Measurements from ENCODE around the gene LBP.

LBP gene

DNA sequence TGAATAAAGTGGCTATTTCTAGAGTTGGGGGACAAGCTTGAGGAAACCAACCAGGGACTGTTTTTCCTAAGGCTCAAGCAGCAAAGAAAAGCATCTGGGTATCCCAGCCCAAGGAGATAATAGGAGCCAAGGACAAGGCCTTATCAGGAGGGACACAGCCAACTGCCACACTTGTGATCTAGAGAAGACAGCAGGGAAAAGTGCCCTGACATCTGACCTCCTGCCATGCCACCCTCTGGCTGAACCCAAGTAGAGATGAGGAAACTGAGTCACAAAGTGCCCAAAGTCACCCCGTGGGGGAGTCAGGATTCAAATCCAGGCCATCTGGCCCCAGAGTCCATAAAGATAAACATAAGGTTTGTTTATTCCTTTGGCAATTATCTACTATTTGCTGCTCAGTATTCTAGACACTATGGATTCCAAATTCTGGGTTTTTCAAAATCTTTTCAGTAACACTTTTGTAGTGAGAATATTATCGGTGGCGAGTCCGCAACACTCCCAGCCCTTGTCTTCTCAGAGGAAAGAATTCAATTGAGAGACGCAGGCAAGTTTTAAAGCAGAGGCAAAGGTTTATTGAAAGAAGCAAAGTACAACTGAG is 3.5 kb upstream of the LBP start:
- no peak for ATAC-seq

GRCh38 chr20:38343311-38344106 is 2.8 kb upstream of the LBP start:
- no peak for ATAC-seq
- TF ChIP-seq TSHZ2 (CRISPR knock-in tag; IDR thresholded peaks at IDR 0.05) (no peak), GLIS3 (CRISPR knock-in tag; IDR thresholded peaks at IDR 0.05) (no peak), CREB5 (CRISPR knock-in tag; IDR thresholded peaks at IDR 0.05; ENCODE audit: low read depth) (no peak), SNAI2 (CRISPR knock-in tag; IDR thresholded peaks at IDR 0.05) (no peak), ISL1 (CRISPR knock-in tag; IDR thresholded peaks at IDR 0.05) (no peak), ZNF70 (CRISPR knock-in tag; IDR thresholded peaks at IDR 0.05) (no peak), ZFP3 (CRISPR knock-in tag; IDR thresholded peaks at IDR 0.05) (no peak), TCF4 (CRISPR knock-in tag; IDR thresholded peaks at IDR 0.05; ENCODE audit: borderline replicate concordance) (no peak), BACH2 (CRISPR knock-in tag; IDR thresholded peaks at IDR 0.05; ENCODE audit: borderline replicate concordance) (no peak), CSDC2 (CRISPR knock-in tag; IDR thresholded peaks at IDR 0.05) (no peak), ZFP30 (CRISPR knock-in tag; IDR thresholded peaks at IDR 0.05) (no peak), ESRRG (CRISPR knock-in tag; IDR thresholded peaks at IDR 0.05) (no peak), OSR1 (CRISPR knock-in tag; IDR thresholded peaks at IDR 0.05) (no peak), ARNTL (CRISPR knock-in tag; IDR thresholded peaks at IDR 0.05; ENCODE audit: borderline replicate concordance, low read depth) (no peak), ZC3H10 (CRISPR knock-in tag; IDR thresholded peaks at IDR 0.05) (no peak), PPARA (CRISPR knock-in tag; IDR thresholded peaks at IDR 0.05; ENCODE audit: borderline replicate concordance) (no peak), ZNF8 (CRISPR knock-in tag; IDR thresholded peaks at IDR 0.05) (no peak)
- TF ChIP-seq, protein P1, sequence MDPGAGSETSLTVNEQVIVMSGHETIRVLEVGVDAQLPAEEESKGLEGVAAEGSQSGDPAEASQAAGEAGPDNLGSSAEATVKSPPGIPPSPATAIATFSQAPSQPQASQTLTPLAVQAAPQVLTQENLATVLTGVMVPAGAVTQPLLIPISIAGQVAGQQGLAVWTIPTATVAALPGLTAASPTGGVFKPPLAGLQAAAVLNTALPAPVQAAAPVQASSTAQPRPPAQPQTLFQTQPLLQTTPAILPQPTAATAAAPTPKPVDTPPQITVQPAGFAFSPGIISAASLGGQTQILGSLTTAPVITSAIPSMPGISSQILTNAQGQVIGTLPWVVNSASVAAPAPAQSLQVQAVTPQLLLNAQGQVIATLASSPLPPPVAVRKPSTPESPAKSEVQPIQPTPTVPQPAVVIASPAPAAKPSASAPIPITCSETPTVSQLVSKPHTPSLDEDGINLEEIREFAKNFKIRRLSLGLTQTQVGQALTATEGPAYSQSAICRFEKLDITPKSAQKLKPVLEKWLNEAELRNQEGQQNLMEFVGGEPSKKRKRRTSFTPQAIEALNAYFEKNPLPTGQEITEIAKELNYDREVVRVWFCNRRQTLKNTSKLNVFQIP (CRISPR knock-in tag; IDR thresholded peaks at IDR 0.05; ENCODE audit: borderline replicate concordance, low read depth): no peak
- TF ChIP-seq, protein P2, sequence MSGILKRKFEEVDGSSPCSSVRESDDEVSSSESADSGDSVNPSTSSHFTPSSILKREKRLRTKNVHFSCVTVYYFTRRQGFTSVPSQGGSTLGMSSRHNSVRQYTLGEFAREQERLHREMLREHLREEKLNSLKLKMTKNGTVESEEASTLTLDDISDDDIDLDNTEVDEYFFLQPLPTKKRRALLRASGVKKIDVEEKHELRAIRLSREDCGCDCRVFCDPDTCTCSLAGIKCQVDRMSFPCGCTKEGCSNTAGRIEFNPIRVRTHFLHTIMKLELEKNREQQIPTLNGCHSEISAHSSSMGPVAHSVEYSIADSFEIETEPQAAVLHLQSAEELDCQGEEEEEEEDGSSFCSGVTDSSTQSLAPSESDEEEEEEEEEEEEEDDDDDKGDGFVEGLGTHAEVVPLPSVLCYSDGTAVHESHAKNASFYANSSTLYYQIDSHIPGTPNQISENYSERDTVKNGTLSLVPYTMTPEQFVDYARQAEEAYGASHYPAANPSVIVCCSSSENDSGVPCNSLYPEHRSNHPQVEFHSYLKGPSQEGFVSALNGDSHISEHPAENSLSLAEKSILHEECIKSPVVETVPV (CRISPR knock-in tag; IDR thresholded peaks at IDR 0.05): no peak
- TF ChIP-seq, protein P3, sequence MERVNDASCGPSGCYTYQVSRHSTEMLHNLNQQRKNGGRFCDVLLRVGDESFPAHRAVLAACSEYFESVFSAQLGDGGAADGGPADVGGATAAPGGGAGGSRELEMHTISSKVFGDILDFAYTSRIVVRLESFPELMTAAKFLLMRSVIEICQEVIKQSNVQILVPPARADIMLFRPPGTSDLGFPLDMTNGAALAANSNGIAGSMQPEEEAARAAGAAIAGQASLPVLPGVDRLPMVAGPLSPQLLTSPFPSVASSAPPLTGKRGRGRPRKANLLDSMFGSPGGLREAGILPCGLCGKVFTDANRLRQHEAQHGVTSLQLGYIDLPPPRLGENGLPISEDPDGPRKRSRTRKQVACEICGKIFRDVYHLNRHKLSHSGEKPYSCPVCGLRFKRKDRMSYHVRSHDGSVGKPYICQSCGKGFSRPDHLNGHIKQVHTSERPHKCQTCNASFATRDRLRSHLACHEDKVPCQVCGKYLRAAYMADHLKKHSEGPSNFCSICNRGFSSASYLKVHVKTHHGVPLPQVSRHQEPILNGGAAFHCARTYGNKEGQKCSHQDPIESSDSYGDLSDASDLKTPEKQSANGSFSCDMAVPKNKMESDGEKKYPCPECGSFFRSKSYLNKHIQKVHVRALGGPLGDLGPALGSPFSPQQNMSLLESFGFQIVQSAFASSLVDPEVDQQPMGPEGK (CRISPR knock-in tag; IDR thresholded peaks at IDR 0.05; ENCODE audit: borderline replicate concordance): no peak

More for the DNA sequence above, 3.5 kb upstream of the LBP start:
- no peak for TF ChIP-seq RARB (CRISPR knock-in tag; IDR thresholded peaks at IDR 0.05)
- TF ChIP-seq, protein P3 (CRISPR knock-in tag; IDR thresholded peaks at IDR 0.05; ENCODE audit: borderline replicate concordance): no peak
- no peak for TF ChIP-seq ARNTL (CRISPR knock-in tag; IDR thresholded peaks at IDR 0.05; ENCODE audit: borderline replicate concordance, low read depth)
- no peak for TF ChIP-seq ZFP30 (CRISPR knock-in tag; IDR thresholded peaks at IDR 0.05)
- no peak for TF ChIP-seq OSR1 (CRISPR knock-in tag; IDR thresholded peaks at IDR 0.05)
- no peak for TF ChIP-seq SNAI2 (CRISPR knock-in tag; IDR thresholded peaks at IDR 0.05)
- TF ChIP-seq ZNF8 (CRISPR knock-in tag; IDR thresholded peaks at IDR 0.05): no peak
- no peak for TF ChIP-seq ISL1 (CRISPR knock-in tag; IDR thresholded peaks at IDR 0.05)
- no peak for TF ChIP-seq CREB5 (CRISPR knock-in tag; IDR thresholded peaks at IDR 0.05; ENCODE audit: low read depth)
- no peak for TF ChIP-seq TOX (CRISPR knock-in tag; IDR thresholded peaks at IDR 0.05; ENCODE audit: borderline replicate concordance)
